Raji (cell line): ENCODE results near the gene WDR62.

Experiments
- POLR2A ChIP-seq: IDR thresholded peaks from 2 replicates; pipeline ENCODE4 v1.6.1; 2011; ENCODE audit warnings: low read depth, low read length, control low read depth; ENCODE audit not compliant: insufficient read depth

Gene WDR62

DNA sequence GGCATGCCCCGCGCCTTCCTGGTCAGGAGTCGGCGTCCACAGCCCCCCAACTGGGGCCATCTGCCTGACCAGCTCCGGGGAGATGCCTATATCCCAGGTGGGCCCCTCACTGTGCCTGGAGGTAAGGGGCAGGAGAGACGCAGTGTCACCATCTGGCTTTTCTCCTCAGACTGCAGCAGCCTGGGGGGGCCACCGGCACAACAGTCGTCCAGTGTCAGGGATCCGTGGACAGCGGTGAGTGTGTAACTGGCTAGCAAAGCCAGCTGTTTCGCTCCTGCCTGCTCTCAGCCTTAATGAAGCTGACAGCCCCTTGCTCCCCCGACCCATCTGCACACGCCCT lies 56.5 kb downstream of the WDR62 start:
- no peak for TF ChIP-seq POLR2A

DNA sequence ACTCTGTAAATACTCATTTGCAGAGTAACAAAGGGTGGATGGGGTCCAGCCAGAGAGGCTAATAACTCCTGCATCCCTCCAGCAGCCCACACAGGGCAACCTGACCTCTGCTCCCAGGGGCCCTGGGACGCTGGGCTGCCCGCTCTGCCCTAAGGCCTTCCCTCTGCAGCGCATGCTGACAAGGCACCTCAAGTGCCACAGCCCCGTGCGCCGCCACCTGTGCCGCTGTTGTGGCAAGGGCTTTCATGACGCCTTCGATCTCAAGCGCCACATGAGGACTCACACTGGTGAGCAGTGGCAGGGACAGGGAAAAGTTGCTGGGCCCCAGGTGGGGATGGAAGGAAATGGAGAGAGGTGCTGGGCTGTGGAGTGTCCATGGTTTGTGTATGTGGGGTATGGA lies 58.0 kb downstream of the WDR62 start:
- TF ChIP-seq POLR2A, result no peak

DNA sequence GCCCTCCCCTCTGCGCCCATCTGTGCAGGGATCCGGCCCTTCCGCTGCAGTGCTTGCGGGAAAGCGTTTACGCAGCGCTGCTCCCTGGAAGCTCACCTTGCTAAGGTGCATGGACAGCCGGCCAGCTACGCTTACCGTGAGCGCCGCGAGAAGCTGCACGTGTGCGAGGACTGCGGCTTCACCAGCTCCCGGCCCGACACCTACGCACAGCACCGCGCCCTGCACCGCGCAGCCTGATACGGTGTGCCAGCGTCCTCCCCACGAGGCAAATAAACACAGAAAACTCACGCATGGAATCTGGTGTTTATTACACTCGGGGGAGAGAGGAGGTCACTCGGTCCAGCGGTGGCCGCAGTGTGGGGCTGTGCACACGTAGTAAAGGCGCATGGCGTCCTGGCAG lies 58.7 kb downstream of the WDR62 start:
- TF ChIP-seq POLR2A, result no peak

DNA sequence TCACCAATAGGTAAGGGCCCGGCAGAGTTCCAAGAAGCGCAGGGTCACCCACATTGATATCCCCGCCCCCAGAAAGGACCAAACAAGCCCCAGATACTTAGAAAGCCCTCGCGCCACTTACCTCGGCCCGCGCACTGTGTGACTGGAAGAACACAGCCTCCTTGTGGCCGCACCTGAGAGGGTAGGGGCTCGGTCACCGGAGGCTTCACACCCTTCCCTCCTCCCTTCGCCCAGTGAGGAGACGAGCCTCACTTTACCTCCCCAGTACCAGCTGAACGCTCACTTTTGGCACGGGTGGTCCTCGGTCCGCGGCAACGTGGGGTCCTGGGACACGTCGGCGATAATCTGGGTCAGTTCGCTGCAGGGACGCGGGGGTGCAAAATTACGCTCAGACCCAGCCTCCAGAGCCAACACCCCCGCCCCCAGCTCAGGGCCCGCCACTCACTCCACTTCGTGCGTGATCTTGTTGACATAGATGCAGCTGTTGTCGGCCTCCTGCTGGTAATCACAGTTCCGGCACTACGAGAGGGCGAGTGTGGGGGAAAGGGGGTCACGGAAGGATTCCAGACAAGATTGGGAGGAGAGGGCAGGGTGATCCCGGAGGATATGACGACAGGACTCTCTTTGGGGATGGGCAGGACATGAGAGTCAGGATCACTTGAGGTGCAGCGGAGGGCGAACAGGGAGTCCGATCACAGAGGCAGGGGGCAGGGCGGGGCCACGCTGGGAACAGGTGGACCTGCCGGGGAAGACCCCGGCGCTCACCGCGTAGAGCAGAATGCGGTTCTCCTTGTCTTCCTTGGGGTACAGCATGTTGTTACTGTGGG lies 59.4 kb downstream of the WDR62 start:
- TF ChIP-seq POLR2A, result no peak

DNA sequence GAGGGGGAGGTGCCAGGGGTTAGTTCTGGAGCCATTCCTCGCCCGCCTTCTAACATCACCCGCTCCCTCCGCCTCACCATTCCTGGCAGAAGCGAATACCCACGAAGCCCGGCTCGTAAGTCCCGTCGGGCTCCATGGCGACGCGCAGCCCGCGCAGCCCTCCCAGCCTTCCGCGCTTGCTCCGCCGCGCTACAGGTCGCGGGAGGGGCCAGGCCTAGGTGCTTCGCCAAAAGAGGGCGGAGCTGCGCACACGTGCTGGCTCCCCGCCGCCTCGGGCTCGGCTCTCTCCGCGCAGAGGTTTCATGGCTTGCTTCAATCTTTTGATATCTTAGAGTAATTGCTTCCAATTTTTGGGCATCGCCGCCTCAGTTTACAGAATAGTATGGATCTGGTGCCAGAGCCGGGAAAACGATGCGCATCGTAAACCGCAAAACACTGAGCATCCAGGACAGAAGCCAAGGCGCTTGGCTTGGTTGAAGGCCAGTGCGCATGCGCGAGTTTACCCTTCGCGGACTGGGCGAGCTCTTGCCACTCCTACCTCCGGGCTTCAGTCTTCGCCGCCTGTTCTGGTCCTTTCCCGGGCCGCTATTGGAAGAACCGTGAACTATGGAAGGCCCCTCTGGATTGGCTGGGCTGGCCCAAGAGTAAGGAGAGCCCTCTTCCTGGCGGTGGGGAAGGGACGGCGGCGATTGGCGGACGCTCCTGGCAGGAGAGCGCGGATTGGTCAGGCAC lies 60.2 kb downstream of the WDR62 start, which contains the start of gene POLR2I:
TSS of gene POLR2I (minus strand) at position 155 of the 732 bp plus-strand sequence. CDS start at position 136, 19 bp downstream.
- peak; percentile 85 for TF ChIP-seq POLR2A

DNA sequence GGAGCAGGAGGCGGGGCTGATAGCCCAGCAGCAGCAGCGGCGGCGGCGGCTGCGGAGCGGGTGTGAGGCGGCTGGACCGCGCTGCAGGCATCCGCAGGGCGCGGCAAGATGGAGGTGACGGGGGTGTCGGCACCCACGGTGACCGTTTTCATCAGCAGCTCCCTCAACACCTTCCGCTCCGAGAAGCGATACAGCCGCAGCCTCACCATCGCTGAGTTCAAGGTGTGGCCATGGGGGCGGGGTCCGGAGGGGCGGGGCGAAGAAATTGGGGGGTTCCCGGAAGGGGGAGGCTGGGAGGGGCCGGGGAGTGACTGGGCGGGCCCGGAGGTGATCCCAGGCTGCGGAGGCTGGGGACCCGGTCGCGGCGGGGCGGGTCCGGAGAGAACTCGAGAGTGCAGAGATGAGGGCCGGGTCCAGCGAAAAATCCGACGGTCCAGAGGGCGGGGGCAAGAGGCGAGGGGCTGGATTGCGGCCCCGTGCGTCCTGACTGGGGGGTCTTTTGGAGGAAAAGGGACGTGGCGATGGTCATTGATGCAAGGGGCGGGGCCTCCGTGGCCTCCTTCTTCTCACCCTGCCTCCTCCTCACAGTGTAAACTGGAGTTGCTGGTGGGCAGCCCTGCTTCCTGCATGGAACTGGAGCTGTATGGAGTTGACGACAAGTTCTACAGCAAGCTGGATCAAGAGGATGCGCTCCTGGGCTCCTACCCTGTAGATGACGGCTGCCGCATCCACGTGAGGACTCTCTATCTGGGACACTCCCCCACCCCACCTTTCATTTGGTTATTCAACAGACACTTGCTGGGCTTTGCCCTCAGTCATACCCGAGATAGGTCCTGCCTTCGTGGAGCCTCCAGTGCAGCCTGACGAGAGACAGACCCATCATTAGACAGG lies 61.0 kb downstream of the WDR62 start, which contains the start of gene TBCB:
TSS of gene TBCB (plus strand) at position 16 of the 891 bp plus-strand sequence. CDS start at position 109, 93 bp downstream.
- peak; percentile 78 for TF ChIP-seq POLR2A

DNA sequence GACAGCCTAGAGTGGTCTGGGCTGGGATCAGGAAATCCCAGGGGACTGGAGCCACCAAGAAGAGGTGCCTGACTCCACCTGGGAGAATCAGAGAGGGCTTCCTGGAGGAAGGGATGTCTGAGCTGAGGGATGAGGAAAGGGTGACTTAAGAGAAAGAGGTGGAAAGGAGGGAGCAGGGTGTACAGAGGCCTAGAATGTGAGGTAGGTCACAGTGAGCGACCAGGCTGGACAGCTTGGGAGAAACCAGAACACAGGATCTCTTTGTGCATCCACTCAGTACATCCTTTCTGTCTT lies 61.6 kb downstream of the WDR62 start:
- no peak for TF ChIP-seq POLR2A

DNA sequence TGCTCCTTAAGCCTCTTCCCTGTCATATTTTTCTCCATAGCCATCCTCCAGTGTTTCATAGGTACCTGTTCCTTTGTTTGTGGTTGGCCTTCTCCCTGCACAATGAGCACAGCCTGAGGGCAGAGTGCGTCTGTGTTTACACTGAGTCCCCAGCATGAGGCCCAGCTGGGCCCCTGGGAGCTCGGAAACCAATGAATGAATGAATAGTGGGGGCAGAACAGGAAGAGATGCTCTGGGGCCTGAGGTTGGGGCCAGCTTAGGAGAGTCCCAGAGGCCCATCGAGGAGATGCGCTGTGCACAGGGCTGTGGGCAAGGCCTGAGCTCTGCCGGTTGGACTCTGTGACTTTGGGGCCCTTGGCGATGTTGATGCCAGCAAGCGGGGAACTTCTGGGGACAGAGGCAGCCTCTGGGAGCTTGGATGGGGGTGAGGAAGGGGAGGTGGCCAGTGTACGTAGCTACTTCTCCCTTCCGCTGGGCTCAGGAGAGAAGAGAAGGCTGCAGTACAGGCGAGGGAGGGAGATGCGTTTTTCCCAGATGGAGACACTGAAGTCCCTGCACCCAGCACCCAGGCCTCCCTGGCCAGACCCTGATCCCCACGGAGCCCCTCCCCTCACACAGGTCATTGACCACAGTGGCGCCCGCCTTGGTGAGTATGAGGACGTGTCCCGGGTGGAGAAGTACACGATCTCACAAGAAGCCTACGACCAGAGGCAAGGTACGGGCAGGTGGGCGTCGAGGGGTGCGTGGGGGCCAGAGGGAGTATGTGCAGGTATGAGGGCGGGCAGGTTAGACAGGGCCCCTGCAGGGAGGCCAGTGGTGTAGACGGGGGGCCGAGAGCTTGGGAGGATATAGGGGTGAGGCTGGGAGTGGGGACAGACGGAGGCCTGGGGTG lies 65.6 kb downstream of the WDR62 start:
- no peak for TF ChIP-seq POLR2A

DNA sequence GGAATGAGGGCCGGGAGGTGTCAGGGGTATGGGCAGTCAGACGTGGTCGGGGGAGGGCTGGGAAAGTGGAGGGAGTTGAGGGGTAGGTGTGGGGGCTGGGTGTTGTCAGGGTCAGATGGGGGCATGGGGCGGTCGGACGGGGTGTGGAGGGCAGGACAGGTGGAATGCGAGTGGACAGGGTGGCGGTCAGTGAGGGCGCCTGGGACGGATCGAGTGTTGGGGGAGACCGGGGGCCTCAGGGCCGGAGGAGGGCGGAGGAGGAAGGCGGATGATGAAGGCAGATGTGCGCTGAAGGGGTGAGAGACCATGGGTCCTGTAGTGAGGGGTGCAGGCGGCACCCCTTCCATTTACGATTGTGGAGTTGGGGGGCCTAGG lies 66.3 kb downstream of the WDR62 start:
- no peak for TF ChIP-seq POLR2A

DNA sequence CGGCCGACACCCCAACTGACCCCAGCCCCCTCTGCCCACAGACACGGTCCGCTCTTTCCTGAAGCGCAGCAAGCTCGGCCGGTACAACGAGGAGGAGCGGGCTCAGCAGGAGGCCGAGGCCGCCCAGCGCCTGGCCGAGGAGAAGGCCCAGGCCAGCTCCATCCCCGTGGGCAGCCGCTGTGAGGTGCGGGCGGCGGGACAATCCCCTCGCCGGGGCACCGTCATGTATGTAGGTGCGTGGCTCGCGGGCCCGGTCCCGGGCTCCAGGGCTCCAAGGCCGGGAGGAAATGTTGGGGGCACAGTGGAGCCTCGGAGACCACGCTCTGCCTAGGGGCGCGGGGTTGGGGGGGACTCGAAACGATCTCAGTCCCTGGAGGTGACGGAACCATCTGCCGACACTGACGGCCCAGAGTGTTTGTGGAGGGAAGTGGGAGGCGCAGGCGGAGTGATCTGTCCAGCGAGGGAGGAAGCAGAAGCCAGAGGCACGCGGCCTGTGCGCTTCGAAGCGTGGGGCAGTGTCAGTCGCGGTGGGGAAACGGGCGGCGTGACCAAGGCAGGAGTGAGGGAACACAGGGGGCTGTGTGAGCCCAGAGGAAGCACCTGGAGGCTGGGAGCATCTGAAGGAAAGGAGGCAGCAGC lies 66.9 kb downstream of the WDR62 start:
- TF ChIP-seq POLR2A, result no peak

DNA sequence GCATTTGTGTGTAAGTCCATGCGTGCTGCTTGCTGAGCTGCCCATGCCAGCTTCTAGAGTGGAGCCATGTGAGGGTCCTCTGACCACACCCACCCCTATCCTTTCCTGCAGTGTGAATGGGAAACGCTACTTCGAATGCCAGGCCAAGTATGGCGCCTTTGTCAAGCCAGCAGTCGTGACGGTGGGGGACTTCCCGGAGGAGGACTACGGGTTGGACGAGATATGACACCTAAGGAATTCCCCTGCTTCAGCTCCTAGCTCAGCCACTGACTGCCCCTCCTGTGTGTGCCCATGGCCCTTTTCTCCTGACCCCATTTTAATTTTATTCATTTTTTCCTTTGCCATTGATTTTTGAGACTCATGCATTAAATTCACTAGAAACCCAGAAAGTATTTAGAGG lies 70.9 kb downstream of the WDR62 start:
- TF ChIP-seq POLR2A, result no peak

DNA sequence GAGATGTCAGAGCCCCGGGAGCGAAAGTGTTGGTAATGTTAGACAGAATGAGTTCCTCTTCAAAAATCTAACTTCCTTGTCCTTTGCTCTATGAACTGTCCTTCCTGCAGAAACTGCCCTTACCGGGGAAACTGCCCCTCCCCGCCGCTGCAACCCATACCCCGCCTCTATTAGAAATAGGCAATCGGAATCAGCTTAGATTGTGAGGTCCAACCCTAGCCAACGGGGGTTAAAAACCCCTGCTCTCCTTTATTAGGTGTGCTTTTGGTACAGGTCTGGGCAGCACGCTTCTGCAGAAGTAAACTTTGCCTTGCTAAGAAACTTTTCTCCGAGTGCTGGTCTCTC lies 73.7 kb downstream of the WDR62 start:
- TF ChIP-seq POLR2A, result no peak

DNA sequence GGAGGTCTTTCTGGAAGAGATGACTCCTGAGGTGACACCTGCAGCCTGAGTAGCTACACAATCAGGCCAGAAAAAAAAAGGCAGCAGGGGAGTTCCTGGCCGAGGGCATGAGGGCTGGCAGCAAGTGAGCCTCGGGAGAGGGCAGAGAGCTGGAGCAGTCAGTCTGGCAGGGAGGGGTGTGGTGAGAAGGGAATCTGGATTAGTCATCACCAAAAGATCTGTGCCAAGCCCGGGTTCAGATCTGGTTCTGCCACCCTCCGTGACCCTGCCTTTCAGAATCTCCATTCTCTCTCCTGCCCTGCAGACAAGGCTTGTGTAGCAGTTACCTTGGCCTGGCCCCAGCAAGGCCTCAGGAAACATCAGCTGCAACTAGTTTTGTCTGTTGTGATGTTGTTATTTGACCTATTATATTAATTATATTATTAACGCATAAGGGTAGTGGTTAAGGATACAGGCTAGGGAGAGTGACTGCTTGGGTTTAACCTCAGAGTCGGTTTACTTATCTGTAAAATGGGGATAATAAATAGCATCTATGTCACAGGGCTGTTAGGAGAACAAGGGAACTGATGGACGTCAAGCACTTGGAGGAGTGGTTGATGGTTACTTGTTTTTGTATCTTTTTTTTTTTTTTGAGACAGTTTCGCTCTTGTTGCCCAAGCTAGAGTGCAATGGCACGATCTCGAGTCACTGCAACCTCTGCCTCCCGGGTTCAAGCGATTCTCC lies 82.4 kb downstream of the WDR62 start:
- no peak for TF ChIP-seq POLR2A

DNA sequence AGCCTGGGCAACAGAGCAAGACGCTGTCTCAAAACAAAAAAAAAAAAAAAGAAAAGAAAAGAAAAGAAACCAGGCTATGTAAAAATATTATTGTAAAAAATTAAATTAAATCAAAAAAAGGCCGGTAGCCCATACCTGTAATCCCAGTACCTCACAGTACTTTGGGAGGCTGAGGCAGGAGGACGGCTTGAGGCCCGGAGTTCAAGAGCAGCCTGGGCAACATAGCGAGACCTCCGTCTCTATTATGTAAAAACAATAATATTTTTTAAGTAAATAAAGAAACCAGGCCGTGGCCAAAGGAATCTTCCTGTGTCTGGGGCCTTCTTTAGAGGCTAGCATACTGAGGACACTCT lies 84.4 kb downstream of the WDR62 start:
- no peak for TF ChIP-seq POLR2A
